Measurements from ENCODE around the gene TST.

TST gene

DNA sequence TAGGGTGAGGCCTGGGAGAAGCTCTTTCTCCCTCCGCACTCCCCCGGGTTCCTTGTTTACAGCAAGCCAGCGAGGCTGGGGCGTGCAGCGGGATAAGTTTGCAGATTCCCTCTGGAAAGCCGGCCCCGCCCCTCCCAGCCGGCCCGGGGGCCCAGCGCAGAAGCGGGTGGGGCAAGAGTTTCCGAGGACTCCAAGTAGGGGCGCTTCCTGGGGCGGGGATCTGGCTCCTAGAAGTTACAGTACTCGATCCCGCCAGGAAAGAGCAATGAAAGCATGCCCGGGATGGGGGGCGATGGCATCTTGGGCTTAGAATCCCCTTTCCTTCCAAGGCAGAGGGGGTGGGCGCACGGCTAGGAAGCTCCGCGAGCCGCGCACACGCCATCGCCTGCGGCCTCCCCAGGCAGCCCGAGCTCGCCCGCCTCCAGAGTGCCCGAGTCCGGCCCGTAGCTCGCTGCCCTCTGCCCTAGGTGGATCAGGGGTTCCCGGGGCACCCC, 385 bp downstream of the TST start:
- no peak for DNase-seq (ENCODE audit: low read depth)
- in situ Hi-C loops (cut with HindIII; ENCODE audit: low sequenced_read_pairs) = no loop called here
- TF ChIP-seq, protein P1, sequence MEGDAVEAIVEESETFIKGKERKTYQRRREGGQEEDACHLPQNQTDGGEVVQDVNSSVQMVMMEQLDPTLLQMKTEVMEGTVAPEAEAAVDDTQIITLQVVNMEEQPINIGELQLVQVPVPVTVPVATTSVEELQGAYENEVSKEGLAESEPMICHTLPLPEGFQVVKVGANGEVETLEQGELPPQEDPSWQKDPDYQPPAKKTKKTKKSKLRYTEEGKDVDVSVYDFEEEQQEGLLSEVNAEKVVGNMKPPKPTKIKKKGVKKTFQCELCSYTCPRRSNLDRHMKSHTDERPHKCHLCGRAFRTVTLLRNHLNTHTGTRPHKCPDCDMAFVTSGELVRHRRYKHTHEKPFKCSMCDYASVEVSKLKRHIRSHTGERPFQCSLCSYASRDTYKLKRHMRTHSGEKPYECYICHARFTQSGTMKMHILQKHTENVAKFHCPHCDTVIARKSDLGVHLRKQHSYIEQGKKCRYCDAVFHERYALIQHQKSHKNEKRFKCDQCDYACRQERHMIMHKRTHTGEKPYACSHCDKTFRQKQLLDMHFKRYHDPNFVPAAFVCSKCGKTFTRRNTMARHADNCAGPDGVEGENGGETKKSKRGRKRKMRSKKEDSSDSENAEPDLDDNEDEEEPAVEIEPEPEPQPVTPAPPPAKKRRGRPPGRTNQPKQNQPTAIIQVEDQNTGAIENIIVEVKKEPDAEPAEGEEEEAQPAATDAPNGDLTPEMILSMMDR (IDR thresholded peaks at IDR 0.05; ENCODE audit: low read depth, low read length, missing control alignments) = no peak
- peak overlapping the region; percentile 86 for H3K4me3 ChIP-seq (ENCODE audit: low read depth, low read length)

DNA sequence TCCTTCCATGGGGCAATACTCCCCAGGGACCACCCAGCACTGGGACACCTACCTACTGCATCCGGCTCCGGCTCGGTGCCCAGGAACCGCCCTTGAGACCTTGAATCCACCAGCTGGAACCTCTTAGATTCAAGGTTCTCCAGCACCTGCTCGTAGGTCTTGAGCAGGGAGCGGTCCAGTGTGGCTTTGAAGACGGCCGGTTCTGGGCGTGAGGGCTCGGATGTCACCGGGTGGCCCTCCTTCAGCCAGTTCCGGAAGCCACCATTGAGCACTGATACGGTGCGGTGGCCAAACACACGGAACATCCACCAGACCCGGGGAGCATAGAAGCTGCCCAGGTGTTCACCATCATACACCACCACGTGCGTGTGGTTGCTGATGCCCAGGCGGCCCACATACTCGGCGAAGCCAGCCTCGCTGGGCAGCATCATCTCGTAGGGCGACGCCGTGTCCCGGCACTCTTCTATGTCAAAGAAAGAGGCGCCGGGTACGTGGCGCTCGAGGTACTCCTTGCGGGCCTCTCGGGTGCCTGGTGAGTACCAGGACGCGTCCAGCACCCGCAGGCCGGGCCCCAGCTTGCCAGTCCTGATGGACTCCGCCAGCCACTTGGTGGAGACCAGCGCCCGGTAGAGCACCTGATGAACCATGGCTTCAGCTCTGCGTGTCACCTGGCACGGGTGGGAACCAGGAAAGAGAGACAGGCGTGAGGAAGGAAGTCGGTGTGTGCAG, 997 bp downstream of the TST start:
- TF ChIP-seq, protein P1 (IDR thresholded peaks at IDR 0.05; ENCODE audit: low read depth, low read length, missing control alignments) = no peak
- in situ Hi-C loops (cut with HindIII; ENCODE audit: low sequenced_read_pairs) = no loop called here
- no peak for DNase-seq (ENCODE audit: low read depth)
- peak overlapping the region; percentile 86 for H3K4me3 ChIP-seq (ENCODE audit: low read depth, low read length)

DNA sequence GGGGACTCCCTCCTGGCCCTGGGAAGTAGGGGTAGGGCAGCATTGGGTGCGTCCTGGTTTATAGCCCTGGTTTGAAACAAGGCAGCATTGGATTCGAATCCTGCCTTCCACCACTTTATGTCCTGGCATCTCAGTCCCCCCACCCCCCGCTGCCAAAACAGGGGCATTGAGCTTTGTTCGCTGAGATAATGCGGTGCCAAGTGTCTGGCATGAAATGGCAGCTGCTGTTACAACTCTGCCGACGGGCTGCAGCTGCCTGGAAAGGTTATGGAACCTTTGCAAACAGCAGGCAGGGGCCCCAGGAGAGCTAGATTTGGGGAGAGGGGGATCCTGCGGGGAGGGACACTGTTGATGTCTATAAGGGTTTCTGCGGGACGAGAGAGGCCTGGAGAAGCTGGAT, 1.9 kb downstream of the TST start:
- TF ChIP-seq, protein P1 (IDR thresholded peaks at IDR 0.05; ENCODE audit: low read depth, low read length, missing control alignments) = no peak

DNA sequence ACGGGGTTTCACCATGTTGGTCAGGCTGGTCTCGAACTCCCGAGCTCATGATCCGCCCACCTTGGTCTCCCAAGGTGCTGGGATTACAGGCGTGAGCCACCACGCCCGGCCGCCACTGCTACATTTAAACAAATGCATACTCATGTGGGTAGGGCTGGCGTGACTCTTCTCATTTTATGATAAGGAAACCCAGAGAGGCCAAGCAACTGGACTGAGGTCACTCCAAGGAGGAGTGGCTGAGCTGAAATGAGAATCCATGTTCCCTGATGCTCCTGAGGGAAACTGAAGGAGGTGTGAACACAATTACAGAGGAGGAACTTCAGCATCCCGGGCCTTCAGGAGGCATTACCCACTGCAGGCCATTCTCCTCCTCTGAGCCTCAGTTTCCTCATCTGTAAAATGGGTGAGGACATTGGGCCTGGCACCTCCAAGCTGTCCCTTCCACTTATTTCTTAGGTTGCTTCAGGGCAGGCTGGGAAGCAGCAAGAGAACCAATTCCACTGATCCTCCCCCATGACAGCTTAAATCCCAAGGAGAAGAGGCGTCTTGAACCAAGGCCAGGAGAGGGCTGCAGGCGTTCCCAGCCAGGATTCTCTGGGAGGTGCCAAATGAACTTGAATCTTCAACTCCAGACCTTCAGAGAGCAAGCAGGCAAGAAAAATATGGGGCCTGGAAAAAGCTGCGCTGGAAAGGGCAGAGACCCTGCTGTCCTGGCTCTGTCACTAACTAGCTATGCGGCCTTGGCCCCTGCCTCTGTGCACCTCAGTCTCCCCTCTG, 2.9 kb downstream of the TST start:
- TF ChIP-seq, protein P1 (IDR thresholded peaks at IDR 0.05; ENCODE audit: low read depth, low read length, missing control alignments) = no peak
- no peak for DNase-seq (ENCODE audit: low read depth)
- in situ Hi-C loops (cut with HindIII; ENCODE audit: low sequenced_read_pairs) = no loop called here
- H3K4me3 ChIP-seq (ENCODE audit: low read depth, low read length) = no peak overlapping the region

More for the DNA sequence above, 1.9 kb downstream of the TST start:
- in situ Hi-C loops (cut with HindIII; ENCODE audit: low sequenced_read_pairs) = no loop called here
- H3K4me3 ChIP-seq (ENCODE audit: low read depth, low read length) = no peak overlapping the region
- DNase-seq (ENCODE audit: low read depth) = no peak

DNA sequence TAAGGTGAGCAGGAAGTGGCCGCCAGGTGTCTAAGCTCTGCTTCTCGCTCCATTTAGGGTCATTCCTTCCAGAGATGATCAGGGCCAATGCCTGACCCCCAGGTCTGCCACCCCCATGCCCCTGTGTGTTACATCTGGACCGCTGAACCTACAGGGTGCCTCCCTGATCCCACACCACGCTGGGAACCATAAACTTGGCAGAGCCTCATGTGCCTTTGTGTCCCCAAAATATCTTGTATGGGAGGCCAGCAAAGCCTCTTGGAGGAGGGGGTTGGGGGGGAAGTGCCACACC, 3.7 kb downstream of the TST start:
- no peak overlapping the region for H3K4me3 ChIP-seq (ENCODE audit: low read depth, low read length)
- in situ Hi-C loops (cut with HindIII; ENCODE audit: low sequenced_read_pairs) = no loop called here
- TF ChIP-seq, protein P1 (IDR thresholded peaks at IDR 0.05; ENCODE audit: low read depth, low read length, missing control alignments) = no peak
- DNase-seq (ENCODE audit: low read depth) = no peak

GRCh38 chr22:37014835-37015586, 4.2 kb downstream of the TST start:
- DNase-seq (ENCODE audit: low read depth) = no peak
- TF ChIP-seq, protein P1 (IDR thresholded peaks at IDR 0.05; ENCODE audit: low read depth, low read length, missing control alignments) = no peak
- in situ Hi-C loops (cut with HindIII; ENCODE audit: low sequenced_read_pairs) = no loop called here
- H3K4me3 ChIP-seq (ENCODE audit: low read depth, low read length) = no peak overlapping the region
